HG03378 (cell line): ENCODE data around the gene NSL1.
"Not testable (repeated sequence)": the region's sequence is repeated elsewhere in the genome, so short reads cannot be mapped to it uniquely, and the experiment has no call there.

Experiments
- ATAC-seq: cut with Tn5 transposase; IDR thresholded peaks from one replicate; pipeline ENCODE4 v1.9.1; 2021; ENCODE audit warnings: mild to moderate bottlenecking, moderate library complexity; ENCODE audit not compliant: unreplicated experiment

NSL1 gene

GRCh38 chr1:212752934-212753497 is 38.6 kb downstream of the NSL1 start:
- ATAC-seq: peak; percentile 39

- peak; percentile 30 for ATAC-seq
Observed at GRCh38 chr1:212752252-212752933, 39.2 kb downstream of the NSL1 start.

GRCh38 chr1:212749821-212750535 is 41.6 kb downstream of the NSL1 start:
- ATAC-seq: peak; percentile 33

- ATAC-seq: no peak
Observed at GRCh38 chr1:212746546-212746945, 45.0 kb downstream of the NSL1 start.

GRCh38 chr1:212745303-212745702 is 46.3 kb downstream of the NSL1 start:
- ATAC-seq: no peak

- no peak for ATAC-seq
Observed at GRCh38 chr1:212743901-212744475, 47.6 kb downstream of the NSL1 start.

GRCh38 chr1:212738330-212738729 is 53.2 kb downstream of the NSL1 start:
- no peak for ATAC-seq

GRCh38 chr1:212737559-212737958 is 54.0 kb downstream of the NSL1 start:
- no peak for ATAC-seq

- ATAC-seq: no peak
Observed at GRCh38 chr1:212733109-212733508, 58.5 kb downstream of the NSL1 start.

GRCh38 chr1:212731630-212732029 is 59.9 kb downstream of the NSL1 start:
- ATAC-seq: no peak

- no peak for ATAC-seq
Observed at GRCh38 chr1:212728606-212729005, 63.0 kb downstream of the NSL1 start.

GRCh38 chr1:212727386-212728181 is 64.0 kb downstream of the NSL1 start:
- ATAC-seq: no peak

GRCh38 chr1:212724679-212725078 is 66.9 kb downstream of the NSL1 start:
- not testable (repeated sequence) for ATAC-seq

- ATAC-seq: no peak
Observed at GRCh38 chr1:212722270-212722957, 69.2 kb downstream of the NSL1 start.

GRCh38 chr1:212721388-212722247 is 70.0 kb downstream of the NSL1 start:
- no peak for ATAC-seq

GRCh38 chr1:212719633-212720032 is 71.9 kb downstream of the NSL1 start:
- ATAC-seq: no peak

GRCh38 chr1:212718499-212718898 is 73.1 kb downstream of the NSL1 start:
- ATAC-seq: no peak

- no peak for ATAC-seq
Observed at GRCh38 chr1:212716161-212716560, 75.4 kb downstream of the NSL1 start.

- no peak for ATAC-seq
Observed at GRCh38 chr1:212713465-212714136, 78.0 kb downstream of the NSL1 start.
